Effector memory CD4-positive, alpha-beta T cell (primary cell): Measurements from ENCODE around the gene STAMBPL1.
"Not testable (repeated sequence)": the region's sequence is repeated elsewhere in the genome, so short reads cannot be mapped to it uniquely, and the experiment has no call there.

ENCODE experiments used
- DNase-seq, 3 donors: peaks; one replicate each; pipeline ENCODE4 v3.0.0-alpha.2; 2020
- H3K27ac ChIP-seq: 2 replicates; pipeline ENCODE4 v1.7.0; 2013; ENCODE audit warnings: mild to moderate bottlenecking, low read length, moderate library complexity; ENCODE audit not compliant: insufficient read depth, poor library complexity, severe bottlenecking
- H3K27me3 ChIP-seq: replicated peaks from 2 replicates; pipeline ENCODE4 v1.7.0; 2013; ENCODE audit warnings: mild to moderate bottlenecking, low read length; ENCODE audit not compliant: insufficient read depth, control insufficient read depth, poor library complexity, severe bottlenecking
- H3K36me3 ChIP-seq: 2 replicates; pipeline ENCODE4 v1.7.0; 2013; ENCODE audit warnings: mild to moderate bottlenecking, low read length, moderate library complexity; ENCODE audit not compliant: control insufficient read depth, insufficient read depth
- H3K4me1 ChIP-seq: 2 replicates; pipeline ENCODE4 v1.7.0; 2013; ENCODE audit warnings: low read length, mild to moderate bottlenecking; ENCODE audit not compliant: control insufficient read depth, insufficient read depth, poor library complexity, severe bottlenecking
- H3K4me3 ChIP-seq: 2 replicates; pipeline ENCODE4 v1.7.0; 2013; ENCODE audit warnings: low read length, low read depth, mild to moderate bottlenecking; ENCODE audit not compliant: insufficient read depth, poor library complexity, severe bottlenecking
- H3K9me3 ChIP-seq: 2 replicates; pipeline ENCODE4 v1.7.0; 2013; ENCODE audit warnings: mild to moderate bottlenecking, low read length, moderate library complexity; ENCODE audit not compliant: control insufficient read depth

STAMBPL1 gene

GRCh38 chr10:88875081-88875480, 5.0 kb upstream of the STAMBPL1 start:
- DNase-seq: no peak
- H3K4me3 ChIP-seq: no peak overlapping the region

DNA sequence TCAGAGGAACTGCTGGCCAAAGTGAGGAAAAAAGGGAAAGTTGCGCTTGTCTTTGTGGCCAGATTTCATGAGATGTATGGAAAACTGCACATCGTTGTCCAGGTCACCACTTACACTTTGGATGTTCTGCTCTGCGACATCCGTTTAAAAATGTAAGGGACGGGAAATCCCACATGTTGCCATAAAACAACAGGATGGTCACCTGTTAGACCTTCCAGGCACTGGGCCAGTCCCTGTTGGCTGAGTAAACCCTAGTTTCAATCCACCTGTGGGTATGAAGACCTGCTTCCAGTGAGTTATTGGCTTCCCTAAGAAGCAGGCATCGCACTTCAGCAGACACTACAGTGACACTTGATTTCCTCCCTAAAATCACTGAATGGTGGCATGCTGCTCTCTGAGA, 2.7 kb upstream of the STAMBPL1 start:
- no peak overlapping the region for H3K4me3 ChIP-seq
- H3K27me3 ChIP-seq: no peaks in the 10 kb centered on the region
- DNase-seq: no peak
- no peak overlapping the region for H3K27ac ChIP-seq
- H3K36me3 ChIP-seq: no peaks in the 10 kb centered on the region
- H3K4me1 ChIP-seq: peaks cover 14% of the 10 kb centered on the region
- no peaks in the 10 kb centered on the region for H3K9me3 ChIP-seq

More at GRCh38 chr10:88875081-88875480, 5.0 kb upstream of the STAMBPL1 start:
- Histone ChIP-seq H3K27ac (no peak overlapping the region), H3K4me1 (peaks cover 8% of the 10 kb centered on the region), H3K36me3 (no peaks in the 10 kb centered on the region), H3K9me3 (no peaks in the 10 kb centered on the region), H3K27me3 (no peaks in the 10 kb centered on the region)

- H3K27me3 ChIP-seq: no peaks in the 10 kb centered on the region
- no peaks in the 10 kb centered on the region for H3K9me3 ChIP-seq
- H3K4me3 ChIP-seq: peak overlapping the region; percentile 96
- H3K27ac ChIP-seq: peak overlapping the region; percentile 76
- H3K4me1 ChIP-seq: peaks cover 18% of the 10 kb centered on the region
- H3K36me3 ChIP-seq: no peaks in the 10 kb centered on the region
- peak; percentile 42 to 58 (median 51) for DNase-seq
Observed at GRCh38 chr10:88880282-88881076, 434 bp downstream of the STAMBPL1 start.

DNA sequence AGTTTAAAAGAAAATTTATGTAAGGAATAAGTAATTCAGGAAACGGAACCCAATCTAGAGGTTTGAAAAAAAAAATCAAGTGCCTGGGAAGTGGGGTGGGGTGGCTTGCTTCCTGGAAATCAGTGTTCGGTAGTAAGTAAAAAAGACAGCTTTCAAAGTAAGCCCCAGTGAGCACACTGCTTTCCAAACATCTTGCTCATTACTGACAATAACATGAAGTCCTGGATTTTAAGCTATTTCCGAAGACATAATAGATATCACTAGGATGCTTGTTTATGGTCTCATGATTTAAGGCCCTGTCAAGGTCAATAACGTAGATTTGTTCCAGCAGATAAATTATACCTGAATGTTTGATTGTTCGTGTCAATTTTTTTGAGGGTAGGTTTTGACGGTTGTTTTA, 1.3 kb downstream of the STAMBPL1 start:
- H3K27me3 ChIP-seq: no peaks in the 10 kb centered on the region
- no peaks in the 10 kb centered on the region for H3K9me3 ChIP-seq
- peak overlapping the region; percentile 96 for H3K4me3 ChIP-seq
- peak overlapping the region; percentile 76 for H3K27ac ChIP-seq
- peaks cover 18% of the 10 kb centered on the region for H3K4me1 ChIP-seq
- no peak for DNase-seq
- no peaks in the 10 kb centered on the region for H3K36me3 ChIP-seq

DNA sequence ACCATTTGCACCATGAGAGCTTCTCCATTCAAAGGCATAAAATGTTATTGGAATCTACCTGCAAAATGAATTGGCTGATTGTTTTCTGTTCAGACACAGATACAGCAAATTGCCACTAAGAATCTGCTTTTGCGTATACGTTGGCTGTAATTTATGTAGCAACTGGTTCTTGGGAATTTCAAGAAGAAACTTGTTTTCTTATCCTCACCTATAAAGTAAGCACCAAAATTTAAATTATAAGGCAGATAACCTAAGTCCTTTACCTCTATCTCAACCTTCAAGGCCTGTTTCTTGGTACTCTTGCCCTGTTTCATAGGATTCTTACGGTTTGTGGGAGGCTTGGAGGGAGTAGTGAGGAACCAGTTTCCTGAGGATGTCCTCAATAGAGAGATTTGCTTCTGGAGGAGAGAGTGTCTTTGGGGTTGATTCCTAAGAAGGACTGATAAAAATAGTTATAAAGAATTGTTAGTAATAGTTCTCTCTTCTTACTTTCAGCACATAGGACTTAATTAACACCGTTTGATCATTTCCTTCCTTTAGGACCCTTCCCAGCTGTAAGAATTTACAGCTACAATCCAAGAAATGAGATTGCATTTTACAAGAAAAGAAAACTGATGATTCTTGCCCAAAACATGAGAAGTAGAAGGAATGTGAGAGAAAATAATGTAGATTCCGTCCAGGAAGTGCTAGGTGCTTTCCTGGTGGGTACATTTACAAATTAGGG, 2.0 kb downstream of the STAMBPL1 start:
- no peak for DNase-seq
- Histone ChIP-seq H3K36me3 (no peaks in the 10 kb centered on the region), H3K4me1 (peaks cover 18% of the 10 kb centered on the region), H3K9me3 (no peaks in the 10 kb centered on the region), H3K4me3 (peak overlapping the region; percentile 96), H3K27me3 (no peaks in the 10 kb centered on the region), H3K27ac (no peak overlapping the region)

DNA sequence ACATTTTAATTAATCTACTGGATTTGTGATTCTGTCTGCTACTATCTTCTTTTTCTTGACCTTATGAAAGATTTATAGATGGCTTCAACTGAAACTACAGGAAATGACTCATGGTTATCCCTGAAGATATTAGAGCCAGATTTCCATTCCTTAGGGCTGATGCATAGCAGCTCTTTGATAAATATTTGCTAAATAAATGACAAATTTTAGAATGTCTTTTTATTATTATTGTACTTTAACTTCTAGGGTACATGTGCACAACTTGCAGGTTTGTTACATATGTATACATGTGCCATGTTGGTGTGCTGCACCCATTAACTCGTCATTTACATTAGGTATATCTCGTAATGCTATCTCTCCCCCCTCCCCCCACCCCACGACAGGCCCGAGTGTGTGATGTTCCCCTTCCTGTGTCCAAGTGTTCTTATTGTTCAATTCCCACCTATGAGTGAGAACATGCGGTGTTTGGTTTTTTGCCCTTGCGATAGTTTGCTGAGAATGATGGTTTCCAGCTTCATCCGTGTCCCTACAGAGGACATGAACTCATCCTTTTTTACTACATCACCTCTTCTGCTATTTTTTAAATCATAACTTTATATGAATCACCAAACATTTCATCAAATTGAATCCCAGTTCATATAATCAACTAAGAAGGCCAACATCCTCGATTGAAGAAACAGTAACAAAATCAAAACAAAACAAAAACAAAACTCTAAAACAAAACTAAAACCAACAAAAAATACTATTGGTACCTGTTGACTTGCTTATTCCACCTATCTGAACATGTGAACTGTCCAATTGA, 2.8 kb downstream of the STAMBPL1 start:
- H3K9me3 ChIP-seq, H3K27ac ChIP-seq, DNase-seq, H3K27me3 ChIP-seq, H3K36me3 ChIP-seq: not testable (repeated sequence)
- Histone ChIP-seq H3K4me1 (peaks cover 18% of the 10 kb centered on the region), H3K4me3 (peak overlapping the region; percentile 16)

- H3K27ac ChIP-seq: no peak overlapping the region
- H3K4me3 ChIP-seq: no peak overlapping the region
- no peak for DNase-seq
Observed at GRCh38 chr10:88883448-88883809, 3.4 kb downstream of the STAMBPL1 start.

GRCh38 chr10:88886557-88886956, 6.5 kb downstream of the STAMBPL1 start:
- Histone ChIP-seq H3K9me3 (no peaks in the 10 kb centered on the region), H3K36me3 (no peaks in the 10 kb centered on the region), H3K4me3 (no peak overlapping the region), H3K27ac (no peak overlapping the region), H3K27me3 (no peaks in the 10 kb centered on the region), H3K4me1 (peaks cover 9% of the 10 kb centered on the region)
- DNase-seq: no peak

More at GRCh38 chr10:88883448-88883809, 3.4 kb downstream of the STAMBPL1 start:
- Histone ChIP-seq H3K4me1 (peaks cover 18% of the 10 kb centered on the region), H3K27me3 (no peaks in the 10 kb centered on the region), H3K36me3 (no peaks in the 10 kb centered on the region), H3K9me3 (no peaks in the 10 kb centered on the region)

DNA sequence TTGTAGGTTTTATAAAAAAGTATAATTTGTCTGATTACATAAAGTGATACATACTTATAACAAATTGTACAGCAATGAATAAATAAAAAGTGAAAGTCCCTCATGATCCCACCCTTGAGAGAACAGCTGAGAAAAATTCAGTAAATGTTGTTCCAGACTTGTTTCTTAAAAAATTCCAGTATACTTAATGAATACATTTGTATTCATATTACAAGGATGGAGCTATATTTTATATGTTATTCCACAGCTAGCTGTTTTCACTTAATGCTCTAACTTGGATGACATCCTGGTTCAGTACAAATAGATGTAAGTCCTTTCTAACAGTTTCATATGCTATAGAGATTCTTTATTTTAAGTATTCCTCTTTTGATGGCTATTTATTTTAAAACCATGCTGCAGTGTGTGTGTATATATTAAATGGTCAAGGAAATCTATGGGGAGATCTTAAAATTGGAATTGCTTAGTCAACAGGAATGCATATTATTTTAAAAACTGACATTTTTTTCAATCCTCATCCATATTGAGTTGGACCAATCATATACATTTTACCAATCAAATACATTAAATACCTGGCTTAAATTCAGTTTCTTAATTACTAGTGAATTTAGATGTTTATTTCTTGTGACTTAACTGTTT, 8.9 kb downstream of the STAMBPL1 start:
- Histone ChIP-seq H3K9me3 (no peaks in the 10 kb centered on the region), H3K4me1 (peaks cover 4% of the 10 kb centered on the region), H3K4me3 (no peak overlapping the region), H3K36me3 (no peaks in the 10 kb centered on the region), H3K27me3 (no peaks in the 10 kb centered on the region), H3K27ac (no peak overlapping the region)
- DNase-seq: no peak
